AG08396 (cell line): Measurements from ENCODE around the gene MAX.
A peak's percentile ranks its signal among the peaks of the same experiment; 100 is the strongest.
"Not testable (repeated sequence)": the region's sequence is repeated elsewhere in the genome, so short reads cannot be mapped to it uniquely, and the experiment has no call there.

Experiments
- DNase-seq: peaks from one replicate; pipeline ENCODE4 v3.0.0; 2012; ENCODE audit warnings: low spot score, mixed read lengths

The MAX gene

GRCh38 chr14:65104791-65105190 is 2.5 kb upstream of the MAX start:
- DNase-seq = no peak

- DNase-seq = no peak
These were observed 938 bp upstream of the MAX start for GRCh38 chr14:65103150-65103760.

GRCh38 chr14:65101631-65102440 is 481 bp downstream of the MAX start:
- no peak for DNase-seq

- no peak for DNase-seq
These were observed 1.3 kb downstream of the MAX start for GRCh38 chr14:65100922-65101541.

GRCh38 chr14:65098586-65098985 is 3.7 kb downstream of the MAX start:
- no peak for DNase-seq

GRCh38 chr14:65096323-65097089 is 5.8 kb downstream of the MAX start:
- DNase-seq = no peak

- DNase-seq = peak; percentile 62
These were observed 6.6 kb downstream of the MAX start for GRCh38 chr14:65095633-65096205.

- DNase-seq = no peak
These were observed 10.0 kb downstream of the MAX start for GRCh38 chr14:65092349-65092748.

- DNase-seq = not testable (repeated sequence)
These were observed 14.5 kb downstream of the MAX start for GRCh38 chr14:65087835-65088234.

- not testable (repeated sequence) for DNase-seq
These were observed 15.6 kb downstream of the MAX start for GRCh38 chr14:65086686-65087085.

- no peak for DNase-seq
These were observed 17.5 kb downstream of the MAX start for GRCh38 chr14:65084554-65085505.

GRCh38 chr14:65082930-65083329 is 19.4 kb downstream of the MAX start:
- DNase-seq = no peak

- peak; percentile 43 for DNase-seq
These were observed 21.2 kb downstream of the MAX start for GRCh38 chr14:65080960-65081747.

- no peak for DNase-seq
These were observed 22.5 kb downstream of the MAX start for GRCh38 chr14:65079768-65080167.

GRCh38 chr14:65079201-65079600 is 23.1 kb downstream of the MAX start:
- no peak for DNase-seq

- DNase-seq = no peak
These were observed 25.0 kb downstream of the MAX start for GRCh38 chr14:65077318-65077717.

GRCh38 chr14:65075628-65076325 is 26.5 kb downstream of the MAX start:
- no peak for DNase-seq

GRCh38 chr14:65074449-65075150 is 27.7 kb downstream of the MAX start:
- no peak for DNase-seq
